Glomerular visceral epithelial cell (primary cell): ENCODE data around the gene FCHSD2.
"Not testable (repeated sequence)": the region's sequence is repeated elsewhere in the genome, so short reads cannot be mapped to it uniquely, and the experiment has no call there.

ENCODE experiments used
- DNase-seq: peaks from one replicate; pipeline ENCODE4 v3.0.0-alpha.2; 2016; ENCODE audit errors: extremely low spot score

FCHSD2 gene

DNA sequence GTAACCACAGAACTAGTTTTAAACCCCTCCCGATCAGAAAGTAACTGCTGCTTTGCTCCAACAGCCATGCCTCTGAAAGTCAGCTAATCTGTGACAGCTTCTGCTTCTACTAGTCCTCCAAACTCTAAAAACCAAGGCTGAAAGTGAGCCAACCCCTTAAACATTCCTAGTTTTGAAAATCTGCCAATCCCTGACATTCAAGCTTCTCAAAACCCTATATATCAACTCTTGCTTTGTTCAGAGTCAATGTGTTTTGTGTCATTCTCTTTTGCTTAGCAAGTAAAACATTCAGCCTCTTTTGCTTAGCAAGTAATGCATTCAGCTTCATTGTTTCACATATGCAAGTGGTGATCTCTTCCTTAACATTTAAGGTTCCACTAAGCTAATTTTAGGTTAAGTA lies 271.0 kb downstream of the FCHSD2 start:
- no peak for DNase-seq

DNA sequence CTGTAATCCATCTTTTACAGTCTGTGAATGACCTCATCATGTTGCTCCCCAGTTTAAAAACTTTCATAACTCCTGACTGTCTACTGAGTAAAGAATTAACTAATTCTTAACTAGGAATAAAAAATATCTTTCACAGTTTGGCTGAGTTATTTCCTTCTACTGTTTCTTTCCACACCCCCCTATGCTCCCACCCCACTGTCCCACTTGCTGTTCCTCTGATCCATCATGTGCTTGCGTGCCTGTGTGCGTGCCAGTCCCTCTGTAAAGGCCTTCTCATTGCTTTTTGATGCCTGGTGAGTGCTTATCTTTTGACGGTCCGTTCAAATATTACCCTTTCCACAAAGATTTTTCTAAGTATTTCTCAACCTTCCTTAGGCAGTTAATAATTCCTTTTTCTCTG lies 272.3 kb downstream of the FCHSD2 start:
- DNase-seq: peak; percentile 16

GRCh38 chr11:72867970-72868369 lies 274.1 kb downstream of the FCHSD2 start:
- no peak for DNase-seq

DNA sequence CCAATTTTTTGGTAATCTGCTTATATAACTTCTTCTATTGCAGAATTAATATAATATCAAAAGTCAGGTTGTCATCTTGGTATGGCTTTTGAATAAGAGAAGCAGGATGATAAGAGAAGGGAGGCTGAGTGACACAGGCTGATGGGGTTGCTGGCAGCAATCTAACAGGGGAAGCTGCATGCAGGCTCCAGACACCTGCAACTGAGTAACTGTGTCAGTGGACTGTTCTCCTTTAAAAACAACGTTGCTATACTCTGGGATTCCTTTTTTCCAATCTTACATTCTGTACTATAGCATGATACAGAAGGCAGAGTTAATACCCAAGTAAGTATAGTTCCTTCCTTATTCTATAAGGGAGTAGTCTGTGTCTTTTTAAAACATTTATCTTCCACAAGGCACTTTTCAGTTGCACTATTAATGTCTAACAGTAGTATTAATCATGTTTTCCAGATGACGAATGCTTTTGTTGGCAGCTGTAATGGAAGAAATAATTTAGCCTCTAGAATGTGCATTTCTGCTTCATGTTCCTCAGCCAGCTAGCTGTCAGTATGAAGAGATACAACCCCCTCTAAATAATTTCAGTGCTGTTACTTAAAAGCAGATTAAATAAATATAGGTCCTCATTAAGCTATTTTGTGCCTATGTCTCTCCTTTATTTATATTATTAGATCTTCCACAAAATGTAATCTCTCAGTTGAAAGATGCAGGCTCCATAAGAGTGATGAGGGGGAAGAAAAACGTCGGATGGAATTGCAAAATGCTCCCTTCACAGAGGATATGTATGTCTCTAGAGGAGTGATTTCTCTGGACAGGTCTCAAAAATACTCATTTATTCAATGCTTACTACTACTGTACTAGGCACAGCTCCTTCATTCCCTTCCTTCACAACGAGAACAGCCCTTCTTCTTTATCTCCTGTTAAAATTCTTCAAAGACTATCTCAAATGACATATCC lies 277.1 kb downstream of the FCHSD2 start:
- peak; percentile 8 for DNase-seq

- DNase-seq: no peak
Observed at GRCh38 chr11:72863916-72864315, 278.2 kb downstream of the FCHSD2 start.

DNA sequence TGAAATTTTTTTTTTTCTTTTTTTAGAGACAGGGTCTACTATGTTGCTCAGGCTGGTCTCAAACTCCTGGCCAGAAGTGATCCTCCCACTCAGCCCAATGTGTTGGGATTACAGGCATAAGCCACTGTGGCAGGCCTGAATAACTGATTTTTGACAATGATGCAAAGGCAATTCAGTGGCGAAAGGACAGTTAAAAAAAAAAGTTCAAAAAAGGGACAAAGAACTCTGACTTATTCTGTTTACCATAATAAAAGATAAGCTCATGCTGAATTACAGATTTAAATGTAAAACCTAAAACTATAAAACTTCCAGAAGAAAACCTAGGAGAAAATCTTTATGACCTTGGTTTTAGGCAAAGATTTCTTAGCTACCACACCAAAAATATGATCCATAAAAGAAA lies 279.0 kb downstream of the FCHSD2 start:
- no peak for DNase-seq

DNA sequence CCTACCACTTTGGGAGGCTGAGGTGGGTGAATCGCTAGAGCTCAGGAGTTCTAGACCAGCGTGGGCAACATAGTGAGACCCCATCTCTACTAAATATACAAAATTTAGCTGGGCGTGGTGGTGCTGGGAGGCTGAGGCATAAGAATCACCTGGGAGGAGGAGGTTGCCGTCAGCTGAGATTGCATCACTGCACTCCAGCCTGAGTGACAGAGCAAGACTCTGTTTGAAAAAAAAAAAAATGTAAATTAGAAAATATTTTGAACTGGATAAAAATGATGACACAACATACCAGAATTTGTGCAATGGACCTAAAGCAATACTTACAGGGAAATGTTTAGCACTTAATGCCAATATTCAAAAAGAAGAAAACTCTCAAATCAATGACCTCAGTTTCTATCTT lies 281.5 kb downstream of the FCHSD2 start:
- no peak for DNase-seq

- no peak for DNase-seq
Observed at GRCh38 chr11:72860010-72860409, 282.1 kb downstream of the FCHSD2 start.

GRCh38 chr11:72859126-72859525 lies 283.0 kb downstream of the FCHSD2 start:
- no peak for DNase-seq

GRCh38 chr11:72858267-72858666 lies 283.9 kb downstream of the FCHSD2 start:
- DNase-seq: not testable (repeated sequence)

GRCh38 chr11:72856551-72857345 lies 285.4 kb downstream of the FCHSD2 start:
- DNase-seq: no peak

GRCh38 chr11:72856065-72856464 lies 286.1 kb downstream of the FCHSD2 start:
- no peak for DNase-seq

DNA sequence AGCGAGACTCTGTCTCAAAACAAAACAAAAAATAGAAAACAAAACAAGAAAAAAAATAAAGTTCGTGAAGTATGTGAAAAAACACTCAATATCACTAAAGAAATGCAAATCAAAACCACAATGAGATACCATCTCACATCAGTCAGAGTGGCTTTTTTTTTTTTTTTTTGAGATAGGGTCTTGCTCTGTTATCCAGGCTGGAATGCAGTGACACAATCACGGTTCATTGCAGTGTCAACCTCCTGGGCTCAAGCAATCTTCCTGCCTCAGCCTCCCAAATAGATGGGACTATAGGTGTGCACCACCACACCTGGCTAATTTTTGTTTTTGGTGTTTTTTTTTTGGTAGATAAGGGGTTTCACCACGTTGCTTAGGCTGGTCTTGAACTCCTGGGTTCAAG lies 290.4 kb downstream of the FCHSD2 start:
- DNase-seq: no peak

- no peak for DNase-seq
Observed at GRCh38 chr11:72850832-72851231, 291.3 kb downstream of the FCHSD2 start.

- no peak for DNase-seq
Observed at GRCh38 chr11:72848846-72849466, 293.2 kb downstream of the FCHSD2 start.

DNA sequence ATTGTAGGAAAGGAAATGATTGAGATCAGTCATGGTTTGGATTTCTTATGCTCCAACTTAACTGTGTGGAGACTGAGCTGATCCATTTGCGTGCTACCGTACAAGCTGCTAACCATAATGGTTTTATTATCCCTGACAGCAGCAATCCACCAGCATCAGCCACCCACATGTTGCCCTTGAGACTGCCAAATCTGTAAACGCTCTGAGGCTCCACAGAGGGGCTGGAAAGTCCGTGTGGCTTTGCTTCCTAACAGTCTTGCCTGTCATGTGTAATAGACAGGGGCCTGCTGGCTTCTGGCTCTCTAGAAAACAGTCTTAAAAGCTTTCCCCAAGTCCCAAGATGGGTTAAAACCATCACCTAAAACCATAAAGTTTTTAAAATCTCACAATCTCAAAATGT lies 297.8 kb downstream of the FCHSD2 start:
- DNase-seq: no peak

DNA sequence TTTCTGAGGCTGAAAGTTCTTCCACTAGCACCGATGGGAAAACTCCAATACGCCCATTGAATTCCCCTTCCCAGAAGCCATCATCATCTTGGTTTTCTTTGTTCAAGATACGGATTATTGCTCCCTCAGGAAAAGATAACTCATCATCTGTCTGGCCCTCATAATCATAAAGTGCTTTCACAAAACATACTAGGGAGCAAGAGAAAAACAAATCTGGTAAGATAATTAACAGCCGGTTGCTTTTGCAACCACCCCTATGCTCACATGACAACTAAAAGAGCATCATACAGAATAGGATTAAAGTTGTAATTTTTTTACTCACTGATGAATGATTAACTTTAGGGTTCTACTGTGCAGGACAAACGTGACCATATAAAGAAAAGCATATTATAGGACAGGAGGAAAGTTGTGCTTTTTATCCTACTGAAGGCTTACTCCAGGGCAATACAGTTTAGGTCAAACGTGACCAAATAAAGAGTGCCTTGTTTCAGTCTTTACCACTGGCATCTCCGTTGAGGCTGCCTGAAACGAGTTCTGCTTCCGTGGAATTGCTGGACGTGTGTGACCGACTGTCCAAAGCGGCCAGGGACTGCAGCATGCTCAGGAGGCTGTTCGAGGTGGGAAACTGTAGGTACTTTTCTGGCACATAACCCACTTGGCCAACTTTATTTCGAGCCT lies 299.3 kb downstream of the FCHSD2 start:
- no peak for DNase-seq

GRCh38 chr11:72842126-72842525 lies 300.0 kb downstream of the FCHSD2 start:
- no peak for DNase-seq

DNA sequence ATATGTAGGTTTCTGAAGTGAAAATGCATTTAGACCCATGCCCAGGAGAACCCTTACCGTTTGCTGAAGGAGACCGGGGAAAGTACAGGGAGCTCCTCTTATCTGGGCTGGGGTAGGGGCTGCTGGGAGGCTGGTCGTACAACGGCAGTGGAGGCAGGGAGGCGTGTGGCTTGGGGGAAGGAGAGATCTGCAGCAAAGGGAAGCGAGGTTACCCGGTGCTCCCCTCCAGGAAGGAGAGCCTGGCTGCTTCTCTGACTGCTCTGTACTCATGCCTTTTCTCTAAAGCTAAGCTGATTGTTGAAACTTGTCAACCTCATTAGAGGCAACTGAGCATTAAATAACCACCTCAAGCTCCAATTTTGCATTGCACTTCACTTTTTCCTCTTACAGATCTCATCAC lies 300.7 kb downstream of the FCHSD2 start:
- no peak for DNase-seq

DNA sequence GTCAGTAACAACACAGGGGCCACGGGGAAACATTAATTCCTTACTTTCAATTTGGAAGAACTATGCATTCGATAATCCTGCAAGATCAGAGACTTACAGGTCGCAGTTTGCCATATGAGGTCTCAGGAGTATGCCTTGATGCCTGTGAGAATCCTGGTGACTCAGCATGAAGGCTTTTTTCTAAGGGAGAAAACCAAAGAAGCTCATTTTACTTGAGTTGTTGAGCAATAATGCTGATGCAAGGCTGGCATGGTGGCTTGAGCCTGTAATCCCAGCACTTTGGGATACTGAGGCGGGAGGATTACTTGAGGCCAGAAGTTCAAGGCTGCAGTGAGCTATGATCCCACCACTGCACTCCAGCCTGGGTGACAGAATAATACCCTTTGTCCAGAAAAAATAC lies 301.3 kb downstream of the FCHSD2 start:
- peak; percentile 23 for DNase-seq

GRCh38 chr11:72838691-72839305 lies 303.3 kb downstream of the FCHSD2 start:
- no peak for DNase-seq
